GM21526 (cell line): ENCODE data around the gene DDI1.

Experiments
- ATAC-seq: cut with Tn5 transposase; IDR thresholded peaks from one replicate; pipeline ENCODE4 v1.9.1; 2021; ENCODE audit warnings: moderate library complexity; ENCODE audit not compliant: unreplicated experiment, low FRiP score

The DDI1 gene

DNA sequence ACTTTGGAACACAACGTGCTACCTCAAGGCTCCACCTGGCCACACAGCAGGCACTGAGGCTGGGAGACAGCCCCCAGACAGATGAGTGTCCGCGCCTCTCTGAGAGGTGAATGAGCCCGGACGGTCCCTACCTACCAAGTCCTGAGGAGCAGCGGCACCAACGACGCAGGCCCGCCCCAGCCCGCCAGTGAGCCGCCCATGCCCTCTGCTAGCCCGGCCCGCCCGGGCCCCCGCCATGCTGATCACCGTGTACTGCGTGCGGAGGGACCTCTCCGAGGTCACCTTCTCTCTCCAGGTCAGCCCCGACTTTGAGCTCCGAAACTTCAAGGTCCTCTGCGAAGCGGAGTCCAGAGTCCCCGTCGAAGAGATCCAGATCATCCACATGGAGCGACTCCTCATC, at the start of gene DDI1:
Gene DDI1 (plus strand): TSS at position 53 of the 400 bp plus-strand sequence. CDS start 183 bp downstream, at position 236.
- ATAC-seq = no peak

DNA sequence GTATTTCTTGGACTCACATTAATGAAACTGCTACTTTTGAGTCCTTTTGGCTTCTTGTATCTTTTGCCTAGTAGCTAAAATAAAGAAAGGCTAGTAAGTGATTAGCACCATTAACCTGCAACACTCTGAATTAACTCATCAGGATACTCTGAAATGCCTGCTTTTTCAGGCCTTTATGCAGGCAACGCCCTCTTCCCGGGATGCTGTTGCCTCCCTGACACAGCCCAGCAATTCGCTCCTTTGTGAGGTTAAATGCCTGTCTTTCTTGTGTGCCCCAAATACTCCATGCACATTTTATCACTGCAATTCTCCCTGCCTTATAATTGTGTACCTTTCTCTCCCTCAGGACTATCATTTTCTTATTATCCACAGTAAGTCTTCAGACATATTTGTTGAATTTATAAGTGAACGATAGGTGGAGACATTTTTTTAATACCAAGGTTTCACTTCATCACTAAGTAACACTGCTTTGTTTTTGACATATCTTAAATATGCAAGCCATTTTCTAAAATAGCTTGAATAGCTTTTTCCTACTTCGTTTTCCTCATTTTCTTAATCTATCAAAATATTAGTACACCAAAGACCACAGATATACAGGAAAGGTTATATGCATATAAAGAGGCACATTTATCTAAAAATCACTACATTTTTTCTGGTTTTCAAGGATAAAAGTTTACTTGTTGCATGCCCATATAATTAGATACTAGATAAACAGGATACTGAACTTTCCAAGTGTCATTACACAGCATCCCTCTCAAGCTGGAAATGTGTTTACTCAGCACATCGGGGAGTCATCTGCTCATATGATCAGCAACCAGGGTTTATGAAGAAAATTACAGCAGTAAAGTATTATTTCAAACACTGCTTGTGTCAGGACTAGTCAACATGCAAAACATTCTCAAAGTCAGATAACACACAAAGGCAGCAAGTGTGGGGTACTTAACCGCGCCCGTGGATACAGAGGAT, 48.5 kb upstream of the DDI1 start:
- no peak for ATAC-seq

DNA sequence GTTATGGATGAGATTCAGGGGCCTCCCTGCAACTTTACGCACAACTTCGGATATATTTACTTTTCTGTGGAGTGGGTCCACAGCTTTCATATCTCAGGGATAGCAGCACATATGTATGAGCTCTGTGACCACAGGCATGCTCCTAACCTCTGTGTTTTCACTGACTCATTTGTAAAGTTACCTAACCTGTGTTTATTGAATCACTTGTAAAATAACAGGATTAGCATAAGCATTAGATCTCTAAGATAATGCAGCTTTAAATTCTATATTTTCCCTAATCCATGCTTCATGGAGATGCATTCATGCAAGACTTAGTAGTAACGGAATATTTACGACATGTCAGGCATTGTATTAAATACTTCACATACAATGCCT, 47.9 kb upstream of the DDI1 start:
- ATAC-seq = no peak

DNA sequence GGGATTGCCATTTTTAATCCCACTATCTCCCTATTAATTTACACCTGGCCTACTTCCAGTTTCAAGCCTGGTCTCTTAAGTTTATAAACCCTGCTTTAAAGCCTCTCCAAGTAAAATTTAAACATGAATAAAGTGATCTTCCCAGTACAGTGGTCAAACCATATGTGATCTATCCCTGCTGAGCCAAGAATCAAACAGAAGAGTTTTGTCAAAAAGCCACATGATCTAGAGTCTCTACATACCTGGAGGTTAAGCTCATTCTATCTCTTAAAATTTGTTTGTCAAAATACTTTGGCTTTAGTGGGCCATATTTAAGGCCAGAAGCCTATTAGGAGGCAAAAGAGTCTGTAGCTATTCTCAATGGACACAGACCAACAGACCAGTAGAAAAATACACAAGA, 42.9 kb upstream of the DDI1 start:
- no peak for ATAC-seq

DNA sequence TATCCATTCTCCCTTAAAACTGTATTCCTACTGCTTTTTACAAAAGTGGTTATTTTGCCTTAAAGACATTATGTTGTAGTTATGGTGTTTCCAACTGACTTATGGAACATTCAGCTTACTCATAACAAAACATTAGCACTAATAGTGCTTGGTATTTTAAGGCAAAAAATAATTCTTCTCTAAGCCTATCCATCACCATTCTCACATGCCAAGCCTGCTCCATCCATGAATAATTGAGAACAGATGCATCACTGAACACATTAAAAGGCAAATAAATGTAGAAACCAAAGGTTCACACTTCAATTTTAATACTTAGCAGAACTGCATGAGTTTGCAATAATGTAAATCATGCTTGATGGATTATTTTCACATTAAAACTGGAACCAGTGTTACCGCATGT, 42.3 kb upstream of the DDI1 start:
- no peak for ATAC-seq

DNA sequence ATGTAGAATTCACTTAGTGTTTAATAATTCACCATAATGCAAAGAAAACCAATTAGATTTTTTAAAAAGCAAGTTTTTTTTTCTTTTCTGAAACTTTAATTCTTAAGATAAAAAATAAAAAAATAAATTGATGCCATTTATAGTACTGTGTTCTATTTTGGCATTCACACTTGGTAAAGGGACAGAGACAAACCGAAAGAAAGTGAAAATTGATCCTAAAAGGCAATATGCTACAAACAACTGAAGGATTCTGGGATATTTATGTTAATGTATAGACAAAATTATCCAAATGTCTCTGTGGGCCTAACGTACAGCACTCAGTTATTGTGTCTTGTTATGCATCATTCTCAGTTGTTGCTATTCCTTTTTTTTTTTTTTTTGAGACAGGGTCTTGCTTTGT, 41.9 kb upstream of the DDI1 start:
- ATAC-seq = no peak

DNA sequence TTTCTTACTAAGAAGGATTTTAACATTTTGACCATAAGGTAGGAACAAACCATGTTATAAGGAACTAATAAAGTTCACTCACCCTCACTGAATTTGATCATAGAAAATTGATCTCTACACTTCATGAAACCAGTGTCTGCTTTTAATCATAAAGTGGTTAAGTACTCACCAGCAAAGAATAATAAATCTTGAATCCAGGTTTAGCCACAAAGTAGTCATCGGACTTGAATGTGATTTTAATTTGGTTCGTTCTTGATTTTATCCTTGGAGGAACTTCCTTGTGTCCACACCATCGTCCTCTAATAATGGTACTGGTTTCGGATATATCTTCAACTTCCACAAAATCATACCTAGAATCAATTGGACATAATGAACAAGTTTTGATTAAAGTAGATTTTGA, 40.5 kb upstream of the DDI1 start:
- no peak for ATAC-seq

DNA sequence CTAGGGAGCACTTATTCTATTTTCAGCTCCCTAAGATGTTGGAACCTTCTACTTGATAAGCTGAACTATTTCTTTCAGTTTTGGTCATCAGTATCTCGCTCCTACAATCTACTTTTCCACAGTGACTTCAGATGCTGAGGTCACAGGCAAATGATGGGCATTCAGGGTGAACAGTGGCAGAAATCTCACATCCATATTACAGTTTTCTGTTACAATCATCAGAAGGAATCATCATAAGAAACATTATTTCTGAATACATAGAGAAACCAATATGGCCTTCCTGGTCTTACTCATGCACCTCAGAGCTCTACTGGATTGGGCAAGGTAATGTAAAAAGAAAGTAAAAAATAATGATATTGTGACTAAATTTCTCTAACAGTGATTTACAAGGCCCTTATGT, 39.4 kb upstream of the DDI1 start:
- ATAC-seq = no peak

DNA sequence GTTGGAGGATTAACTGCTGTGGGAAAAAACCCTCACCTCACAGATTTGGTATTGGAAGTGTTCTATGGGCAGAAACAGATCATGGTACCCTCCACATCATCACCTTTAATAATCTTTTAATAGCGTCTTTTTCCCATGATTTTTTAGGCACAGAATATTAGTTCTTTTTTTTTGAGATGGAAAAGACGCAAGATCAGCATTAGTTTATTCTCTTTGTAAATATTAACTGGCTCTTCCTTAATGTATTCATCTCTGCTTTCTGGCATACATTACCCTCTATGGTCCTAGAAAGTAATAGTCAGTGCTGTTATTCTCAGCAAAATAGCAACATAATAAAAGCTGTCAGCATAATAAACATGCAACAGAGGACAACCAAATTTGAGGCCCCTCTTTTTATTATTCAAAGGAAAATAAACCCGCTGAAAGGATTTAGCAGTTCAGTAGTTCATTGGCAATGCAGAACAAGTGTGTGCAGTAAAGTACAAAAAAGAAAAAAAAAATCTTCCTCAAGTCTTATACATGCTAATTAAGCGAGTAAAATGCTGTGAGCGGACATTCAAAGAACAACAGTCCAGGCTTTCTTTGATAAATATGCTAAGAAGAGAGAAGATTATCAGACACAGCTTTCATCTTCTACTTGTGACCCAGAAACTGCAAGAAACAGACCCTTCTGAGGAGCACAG, 37.5 kb upstream of the DDI1 start:
- no peak for ATAC-seq

DNA sequence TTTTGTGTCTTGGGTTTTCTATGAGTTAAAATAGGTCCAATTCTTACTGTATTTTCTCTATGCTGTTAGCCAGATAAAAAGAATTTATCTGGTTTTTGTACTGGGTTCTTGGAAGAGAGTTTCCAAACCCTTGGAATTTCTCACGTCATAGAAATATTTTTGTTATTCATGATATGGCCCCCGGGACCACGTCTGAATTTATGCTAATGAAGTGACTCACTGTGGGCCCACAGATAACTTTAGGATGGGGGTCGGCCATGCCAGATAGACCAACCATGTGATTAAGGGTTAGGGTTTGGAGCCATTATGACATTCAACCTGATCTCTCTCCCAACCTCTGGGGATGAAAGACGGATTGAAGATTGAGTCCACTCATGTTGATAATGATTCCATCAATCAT, 35.6 kb upstream of the DDI1 start:
- ATAC-seq = no peak

DNA sequence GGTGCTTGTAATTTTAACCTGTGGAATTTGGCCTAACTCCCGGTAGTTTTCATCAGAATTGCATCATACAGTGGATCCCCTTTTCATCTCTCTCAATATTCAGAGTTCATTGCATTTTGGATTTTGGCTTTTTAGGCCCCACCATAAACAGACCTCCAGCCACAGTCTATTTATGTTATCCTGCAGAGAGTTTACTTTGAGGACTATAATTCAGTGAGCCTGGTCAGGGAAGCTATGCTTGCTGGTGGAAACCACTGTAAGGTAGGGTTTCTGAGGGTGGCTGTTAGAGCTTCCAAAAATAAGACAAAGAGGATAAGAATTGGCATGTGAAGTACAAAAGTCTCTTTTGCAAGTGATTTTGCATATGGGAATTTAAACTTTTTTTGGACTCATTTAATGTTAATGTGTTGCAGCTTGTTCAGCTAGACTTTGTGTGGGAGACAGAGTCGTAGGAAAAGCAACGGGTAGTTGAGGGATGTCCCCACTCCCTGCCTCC, 34.8 kb upstream of the DDI1 start:
- ATAC-seq = no peak

DNA sequence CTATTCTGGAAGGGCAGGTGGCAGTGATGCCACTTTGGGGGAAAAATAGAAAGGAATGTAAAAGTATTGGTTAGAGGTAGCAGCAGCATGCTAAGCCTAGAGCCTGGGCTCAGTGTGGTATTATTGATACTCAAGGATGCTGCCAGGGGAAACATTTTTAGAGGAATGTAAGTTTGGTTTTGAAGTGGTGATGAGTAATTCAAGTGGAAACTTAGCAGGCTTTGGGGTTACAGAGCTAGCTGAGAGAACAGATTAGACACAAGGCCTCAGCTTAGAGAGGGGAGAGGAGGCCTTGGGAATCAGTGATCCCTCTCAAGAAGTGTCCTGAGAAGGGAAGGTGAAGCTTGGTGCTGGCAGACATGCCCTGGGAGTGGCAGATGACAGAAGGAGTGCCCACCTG, 32.9 kb upstream of the DDI1 start:
- ATAC-seq = no peak

DNA sequence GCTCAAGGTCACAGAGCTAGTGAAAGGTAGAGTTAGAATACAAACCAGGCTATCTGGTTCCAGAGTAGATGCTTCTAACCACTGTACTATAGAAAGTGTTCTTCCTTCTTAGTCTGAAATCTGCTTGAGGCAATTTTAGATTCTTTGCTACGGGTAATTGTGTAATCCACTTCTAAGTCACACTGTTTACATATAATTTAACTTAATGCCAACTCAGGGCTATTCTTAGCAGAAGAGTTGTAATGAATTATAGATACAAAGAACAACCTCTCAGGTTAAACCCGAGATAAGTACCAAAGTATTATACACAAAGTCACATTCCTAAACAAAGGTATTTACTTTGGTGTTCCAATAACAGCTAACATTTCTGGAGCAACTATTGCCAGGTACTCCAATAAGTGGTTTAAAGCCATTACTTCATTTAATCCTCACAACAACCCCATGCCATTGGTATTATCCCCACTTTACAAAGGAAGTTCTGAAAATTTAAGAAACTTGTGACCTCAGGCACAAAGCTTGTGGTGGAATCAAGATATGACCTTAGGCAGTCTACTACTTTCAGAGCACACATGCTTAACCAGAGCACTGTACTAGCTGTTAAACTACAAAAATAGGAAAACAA, 31.1 kb upstream of the DDI1 start:
- no peak for ATAC-seq

DNA sequence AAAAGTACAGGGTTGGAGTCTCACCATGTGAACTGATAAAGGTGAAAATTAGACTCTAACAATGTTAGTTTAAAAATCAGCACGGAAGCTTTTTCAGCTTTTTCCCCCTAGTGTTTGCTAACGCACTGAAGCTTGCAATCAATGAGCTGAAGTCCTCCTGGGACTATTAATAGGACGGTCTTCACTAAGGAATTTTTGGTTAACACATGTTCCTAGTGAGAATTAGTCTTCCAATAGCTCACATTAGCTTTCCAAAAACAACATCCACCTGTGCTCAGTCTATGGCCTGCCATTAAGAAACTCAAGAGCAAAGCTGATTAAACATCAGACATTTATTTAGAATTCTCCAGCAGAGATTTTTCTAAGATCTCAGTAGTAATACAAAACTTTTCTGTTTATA, 26.7 kb upstream of the DDI1 start:
- no peak for ATAC-seq

DNA sequence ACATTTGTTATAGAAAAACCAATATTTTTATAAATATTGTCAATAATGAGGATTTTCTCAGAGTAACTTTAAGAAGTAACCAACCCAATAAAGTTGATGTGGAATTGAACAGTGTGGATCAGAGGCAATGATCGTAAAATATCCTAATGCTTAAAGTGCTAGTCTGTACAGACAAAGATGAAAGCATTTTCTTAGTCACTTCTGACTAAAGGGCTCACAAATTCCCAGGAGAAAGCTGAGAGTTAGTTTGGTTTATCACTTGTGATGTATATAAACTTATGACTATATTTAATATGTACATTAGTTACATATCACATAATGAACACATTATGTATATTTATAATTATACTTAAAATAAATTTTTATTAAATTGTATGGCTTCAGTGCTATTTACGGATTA, 25.4 kb upstream of the DDI1 start:
- ATAC-seq = no peak

DNA sequence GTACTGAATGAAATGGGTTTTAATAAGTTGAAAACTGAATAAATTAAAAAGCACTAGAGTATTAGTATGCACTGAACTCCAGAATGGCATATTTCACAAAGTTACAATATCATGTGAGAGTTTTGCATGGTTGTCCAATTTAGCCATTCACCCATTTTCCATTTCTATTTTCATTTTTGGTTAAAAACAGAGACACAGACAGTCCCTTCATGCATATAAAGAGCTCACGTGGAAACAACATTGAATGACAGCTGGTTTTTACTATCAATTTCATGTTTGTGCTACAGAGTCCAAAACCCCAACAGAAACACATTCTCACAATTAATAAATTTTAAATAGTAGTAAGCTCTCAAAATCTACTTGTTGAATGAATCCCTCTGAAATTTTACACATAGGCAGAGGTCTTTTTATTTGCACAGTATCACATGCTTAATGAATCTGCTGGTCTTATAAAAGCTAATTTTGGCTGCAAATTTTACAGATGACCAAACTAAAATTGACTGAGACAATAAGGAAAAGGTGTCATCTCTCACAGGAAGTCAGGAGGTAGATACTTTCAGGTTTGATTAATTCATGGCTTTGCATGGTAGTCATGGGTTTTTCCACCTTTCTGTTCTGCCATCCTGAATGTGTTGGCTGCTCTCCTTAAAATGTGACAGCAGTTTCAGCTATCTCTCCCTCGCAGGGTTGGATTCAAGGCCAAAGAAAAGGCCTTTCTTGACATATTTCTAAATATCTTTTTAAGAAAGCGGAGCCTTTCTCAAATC, 20.6 kb upstream of the DDI1 start:
- peak; percentile 96 for ATAC-seq

DNA sequence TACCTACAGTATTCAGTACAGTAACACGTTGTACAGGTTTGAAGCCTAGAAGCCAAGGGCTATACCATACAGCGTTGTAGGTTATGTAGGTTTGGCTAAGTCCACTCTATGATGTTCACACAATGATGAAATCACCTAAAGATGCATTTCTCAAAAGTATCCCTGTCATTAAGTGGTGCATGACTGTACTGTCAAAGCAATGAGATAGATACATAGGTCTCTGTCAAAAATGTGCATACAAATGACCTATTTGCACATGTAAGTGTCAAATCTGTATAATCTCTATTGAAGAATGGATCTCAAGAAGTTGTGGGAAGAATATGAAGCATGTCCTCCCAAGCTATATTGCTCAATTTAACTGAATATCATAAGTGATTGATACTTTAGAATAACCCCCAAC, 11.9 kb upstream of the DDI1 start:
- no peak for ATAC-seq

DNA sequence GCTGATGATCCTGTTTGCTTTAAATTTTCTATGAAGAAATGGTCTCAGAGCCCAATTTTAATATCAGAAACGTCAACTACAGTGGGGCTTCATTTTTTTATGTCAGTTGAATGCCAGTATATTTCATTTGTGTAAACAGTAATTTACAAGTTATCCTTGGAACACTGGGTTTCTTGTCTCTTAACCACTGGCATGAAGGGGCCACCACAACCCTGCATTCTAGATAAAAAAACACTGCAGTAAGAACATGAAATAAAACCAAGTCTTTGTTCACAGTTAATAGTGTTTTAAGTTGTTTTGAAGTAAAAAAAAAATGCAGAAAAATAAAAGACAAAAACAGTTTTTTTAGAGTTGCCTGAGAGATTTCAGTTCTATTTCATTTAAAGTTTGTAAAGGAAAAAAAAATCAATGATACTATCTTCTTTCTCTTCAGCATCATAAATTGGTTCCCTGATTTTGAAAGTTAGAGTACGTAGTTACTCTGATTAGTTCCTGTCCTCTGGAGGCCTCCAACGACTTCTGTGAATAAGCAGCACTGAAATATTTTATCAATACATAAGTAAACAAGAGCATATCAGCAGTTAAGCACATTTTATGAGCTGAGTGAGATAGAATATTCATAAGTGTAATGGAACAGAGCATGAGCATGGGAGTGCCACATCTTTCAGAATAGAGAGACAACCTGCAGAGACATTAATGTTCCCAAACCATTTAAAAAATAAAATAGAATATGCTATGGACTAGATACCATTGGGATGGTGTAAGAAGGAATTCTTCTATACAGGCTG, 7.8 kb upstream of the DDI1 start:
- ATAC-seq = no peak

DNA sequence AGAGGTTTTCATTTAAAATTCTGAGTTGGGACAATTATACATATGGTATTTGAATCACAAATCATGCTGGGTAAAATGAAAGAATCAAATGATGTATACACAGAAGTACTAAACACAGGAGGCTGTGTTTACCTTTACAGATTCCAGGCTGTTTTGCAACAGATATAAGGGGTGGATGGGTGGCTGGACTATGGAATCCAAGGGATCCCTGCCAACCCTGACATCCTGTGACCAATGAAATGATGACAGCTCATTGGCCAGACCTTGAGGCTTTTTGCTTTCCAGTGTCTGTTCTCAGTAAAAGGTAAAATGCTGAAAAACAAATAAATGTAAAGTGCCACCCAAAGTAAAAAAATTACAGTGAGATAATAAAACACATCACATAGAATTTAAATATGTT, 3.3 kb upstream of the DDI1 start:
- no peak for ATAC-seq

DNA sequence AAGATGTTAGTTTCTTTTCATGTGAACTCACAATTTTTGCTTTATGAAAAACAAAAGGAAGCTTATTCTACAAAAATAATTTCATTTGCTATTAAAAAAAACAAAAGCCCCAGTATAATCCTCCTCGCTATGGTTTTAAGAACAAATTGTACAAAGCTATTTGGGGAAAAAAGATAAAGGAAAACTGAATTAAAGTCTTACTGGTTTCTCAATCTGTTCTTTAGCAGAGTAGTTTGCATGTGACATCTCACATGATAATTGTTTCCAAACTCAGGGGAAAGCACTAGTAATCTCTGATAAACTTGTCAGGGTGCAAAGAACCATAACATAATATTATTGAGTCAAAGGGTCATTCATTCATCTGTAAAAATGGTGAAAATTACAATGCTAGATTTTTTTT, 2.9 kb upstream of the DDI1 start:
- no peak for ATAC-seq
